ENCODE results near the gene AZIN2.
"Not testable (repeated sequence)": the region's sequence is repeated elsewhere in the genome, so short reads cannot be mapped to it uniquely, and the experiment has no call there.

The AZIN2 gene

GRCh38 chr1:33127001-33127823, 46.3 kb downstream of the AZIN2 start:
- DNase-seq (ENCODE audit: low read depth), result peak; percentile 100

- no peak for DNase-seq (ENCODE audit: low read depth)
Measured at GRCh38 chr1:33128781-33129180, 47.8 kb downstream of the AZIN2 start.

- DNase-seq (ENCODE audit: low read depth), result peak; percentile 77
Measured at GRCh38 chr1:33130297-33130696, 49.3 kb downstream of the AZIN2 start.

- no peak for DNase-seq (ENCODE audit: low read depth)
Measured at GRCh38 chr1:33131191-33131590, 50.2 kb downstream of the AZIN2 start.

GRCh38 chr1:33132549-33132948, 51.6 kb downstream of the AZIN2 start:
- DNase-seq (ENCODE audit: low read depth), result no peak

GRCh38 chr1:33133478-33134105, 52.6 kb downstream of the AZIN2 start:
- no peak for DNase-seq (ENCODE audit: low read depth)

GRCh38 chr1:33136041-33136440, 55.1 kb downstream of the AZIN2 start:
- not testable (repeated sequence) for DNase-seq (ENCODE audit: low read depth)

GRCh38 chr1:33137800-33138199, 56.8 kb downstream of the AZIN2 start:
- DNase-seq (ENCODE audit: low read depth), result peak; percentile 31

- DNase-seq (ENCODE audit: low read depth), result peak; percentile 73
Measured at GRCh38 chr1:33140153-33141149, 59.5 kb downstream of the AZIN2 start.

GRCh38 chr1:33141216-33141615, 60.3 kb downstream of the AZIN2 start:
- no peak for DNase-seq (ENCODE audit: low read depth)

- DNase-seq (ENCODE audit: low read depth), result no peak
Measured at GRCh38 chr1:33141781-33142180, 60.8 kb downstream of the AZIN2 start.

- no peak for DNase-seq (ENCODE audit: low read depth)
Measured at GRCh38 chr1:33142483-33143064, 61.6 kb downstream of the AZIN2 start.

- peak; percentile 46 for DNase-seq (ENCODE audit: low read depth)
Measured at GRCh38 chr1:33143176-33143575, 62.2 kb downstream of the AZIN2 start.

- DNase-seq (ENCODE audit: low read depth), result peak; percentile 93
Measured at GRCh38 chr1:33143698-33144097, 62.7 kb downstream of the AZIN2 start.

- no peak for DNase-seq (ENCODE audit: low read depth)
Measured at GRCh38 chr1:33146003-33146402, 65.0 kb downstream of the AZIN2 start.

GRCh38 chr1:33147275-33147996, 66.5 kb downstream of the AZIN2 start:
- DNase-seq (ENCODE audit: low read depth), result no peak

- DNase-seq (ENCODE audit: low read depth), result peak; percentile 54
Measured at GRCh38 chr1:33147997-33148314, 67.0 kb downstream of the AZIN2 start.

- DNase-seq (ENCODE audit: low read depth), result no peak
Measured at GRCh38 chr1:33148615-33149014, 67.7 kb downstream of the AZIN2 start.

GRCh38 chr1:33149453-33150190, 68.7 kb downstream of the AZIN2 start:
- DNase-seq (ENCODE audit: low read depth), result no peak

- no peak for DNase-seq (ENCODE audit: low read depth)
Measured at GRCh38 chr1:33150522-33150921, 69.6 kb downstream of the AZIN2 start.

GRCh38 chr1:33151116-33151515, 70.2 kb downstream of the AZIN2 start:
- DNase-seq (ENCODE audit: low read depth), result no peak
